ENCODE results near the gene ZAR1L. TPM values are rescaled to one million over a fixed set of nuclear protein-coding genes. Genes with fewer than 3 reads are reported as not detected.

Gene ZAR1L
- total RNA-seq, 1 donor from 2014 or later, result not detected

DNA sequence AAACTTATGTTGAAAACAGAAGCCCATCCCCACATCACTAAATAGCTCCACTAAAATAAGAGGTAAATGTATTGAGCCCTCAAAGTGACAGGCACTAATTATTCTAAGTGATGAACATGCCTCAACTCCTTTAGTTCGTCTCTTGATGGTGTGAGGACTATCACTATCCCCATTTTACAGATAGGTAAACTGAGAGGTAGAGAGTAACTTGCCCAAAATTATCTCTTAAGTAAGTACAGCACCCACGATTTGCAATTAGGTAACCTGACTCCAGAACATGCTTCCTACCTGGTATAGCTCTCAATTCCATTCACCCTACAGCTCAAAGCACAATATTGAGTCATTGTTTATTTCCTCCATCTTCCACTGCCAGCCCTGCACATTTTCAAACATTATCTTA is 12.7 kb downstream of the ZAR1L start:
- no peak for DNase-seq

GRCh38 chr13:32300920-32301319 is 14.2 kb downstream of the ZAR1L start:
- no peak for DNase-seq

DNA sequence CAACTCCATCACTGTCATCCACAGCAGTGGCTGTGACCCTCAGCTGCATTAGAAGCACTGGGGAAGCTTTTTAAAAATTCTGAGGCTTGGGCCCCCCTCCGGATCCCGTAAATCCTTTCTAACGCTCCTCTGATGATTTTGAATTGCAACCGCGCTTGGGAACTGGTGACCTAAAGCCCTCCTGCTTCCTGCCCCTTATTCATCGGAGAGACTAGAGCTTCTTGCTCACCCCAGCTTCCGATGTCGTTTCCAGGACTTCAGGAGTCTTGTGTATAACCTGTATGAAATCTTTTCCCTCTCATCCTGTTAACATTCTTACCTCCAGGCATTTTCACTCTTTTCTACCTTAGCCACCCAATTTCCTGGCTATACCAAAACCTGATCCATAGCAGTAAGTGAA is 14.8 kb downstream of the ZAR1L start:
- no peak for DNase-seq

- DNase-seq, result no peak
Observed at GRCh38 chr13:32299893-32300292, 15.3 kb downstream of the ZAR1L start.

GRCh38 chr13:32298695-32299094 is 16.5 kb downstream of the ZAR1L start:
- DNase-seq, result no peak

GRCh38 chr13:32297206-32297605 is 18.0 kb downstream of the ZAR1L start:
- no peak for DNase-seq

DNA sequence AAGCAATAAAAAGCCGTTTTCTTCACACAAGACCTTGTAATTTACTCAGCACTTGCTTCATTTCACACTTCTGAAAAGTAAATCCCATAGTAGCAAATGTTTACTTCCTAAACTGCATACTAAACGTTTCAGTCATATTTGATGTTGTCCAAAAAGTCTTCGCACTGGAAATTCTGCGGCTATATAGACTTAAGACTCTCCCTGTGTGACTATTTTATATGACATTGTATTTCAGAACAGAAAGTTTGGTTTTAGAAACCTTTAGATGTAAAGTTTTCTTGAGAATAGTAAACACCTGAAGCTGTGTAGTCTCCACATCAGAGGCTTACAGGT is 29.6 kb downstream of the ZAR1L start:
- no peak for DNase-seq

- peak; percentile 11 for DNase-seq
Observed at GRCh38 chr13:32284927-32285632, 30.1 kb downstream of the ZAR1L start.

GRCh38 chr13:32282096-32282711 is 33.0 kb downstream of the ZAR1L start:
- DNase-seq, result no peak

- DNase-seq, result no peak
Observed at GRCh38 chr13:32281096-32281495, 34.1 kb downstream of the ZAR1L start.

GRCh38 chr13:32278426-32278825 is 36.7 kb downstream of the ZAR1L start:
- no peak for DNase-seq

GRCh38 chr13:32277839-32278238 is 37.3 kb downstream of the ZAR1L start:
- no peak for DNase-seq

DNA sequence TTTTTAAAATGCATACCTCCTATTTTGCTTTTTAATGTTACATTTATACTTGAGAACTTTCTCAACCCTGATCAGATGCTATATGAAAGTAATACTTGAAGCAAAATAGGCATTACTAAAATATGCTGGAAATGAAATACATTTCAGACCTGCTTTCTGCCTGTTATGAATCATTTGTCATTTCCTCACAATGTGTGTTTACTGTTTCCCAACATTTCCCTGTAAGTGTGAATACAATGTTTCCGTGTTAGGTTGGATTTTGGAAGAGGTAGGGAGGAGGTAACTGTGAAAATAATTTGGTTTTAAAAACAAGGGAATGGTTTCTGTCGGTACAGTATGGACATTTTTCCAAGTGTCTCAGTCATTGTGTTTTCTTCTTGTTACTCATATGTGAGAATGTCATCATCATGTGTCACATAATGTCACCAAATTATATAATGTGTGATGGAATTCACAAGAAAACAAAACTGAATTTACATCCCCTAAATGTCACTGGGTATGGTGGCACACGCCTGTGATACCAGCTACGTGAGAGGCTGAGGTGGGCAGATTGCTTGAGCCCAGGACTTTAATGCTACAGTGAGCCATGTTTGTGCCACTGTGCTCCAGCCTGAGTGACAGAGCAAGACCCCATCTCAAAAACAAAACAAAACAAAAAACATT is 43.0 kb downstream of the ZAR1L start:
- no peak for DNase-seq

GRCh38 chr13:32267836-32268439 is 47.2 kb downstream of the ZAR1L start:
- DNase-seq, result no peak

GRCh38 chr13:32266130-32266529 is 49.0 kb downstream of the ZAR1L start:
- no peak for DNase-seq

GRCh38 chr13:32265726-32266125 is 49.4 kb downstream of the ZAR1L start:
- no peak for DNase-seq

- no peak for DNase-seq
Observed at GRCh38 chr13:32264407-32264806, 50.8 kb downstream of the ZAR1L start.

DNA sequence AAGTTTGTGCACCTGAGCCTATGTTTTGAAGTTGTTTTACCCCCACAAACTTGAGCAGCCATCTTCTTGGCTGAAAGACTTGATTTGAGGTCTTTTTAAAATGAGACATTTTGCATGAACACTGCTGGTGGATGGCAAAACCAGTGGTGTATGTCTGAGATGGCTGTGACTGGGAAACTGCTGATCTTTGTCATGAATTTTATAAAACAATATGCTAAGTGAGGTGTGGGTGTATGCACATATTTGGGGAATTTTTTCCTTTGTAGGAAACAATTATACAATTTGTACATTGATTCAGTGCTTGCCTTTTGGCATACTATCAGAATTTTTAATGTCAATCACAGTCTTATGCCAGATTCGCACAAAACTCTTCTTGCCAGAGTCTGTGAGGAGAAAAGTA is 52.5 kb downstream of the ZAR1L start:
- no peak for DNase-seq

DNA sequence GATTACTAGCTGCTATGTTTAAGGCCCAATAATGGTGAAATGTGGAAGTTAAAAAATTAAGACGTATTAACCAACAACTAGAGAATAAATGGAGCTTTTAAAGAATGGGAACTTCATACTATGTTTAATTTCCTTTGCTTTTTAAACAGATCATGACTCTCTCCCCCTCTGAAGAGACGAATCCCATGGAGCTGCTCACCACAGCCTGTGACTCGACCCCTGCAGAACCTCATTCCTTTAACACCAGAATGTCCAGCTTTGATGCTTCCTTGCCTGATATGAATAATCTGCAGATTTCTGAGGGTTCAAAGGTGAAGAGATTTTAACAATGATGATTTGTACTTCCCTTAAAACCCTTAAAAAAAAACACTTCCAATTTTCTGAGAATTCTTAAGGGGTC is 53.0 kb downstream of the ZAR1L start:
- DNase-seq, result no peak

- peak; percentile 63 for DNase-seq
Observed at GRCh38 chr13:32261567-32261966, 53.6 kb downstream of the ZAR1L start.

- no peak for DNase-seq
Observed at GRCh38 chr13:32259116-32259515, 56.0 kb downstream of the ZAR1L start.

DNA sequence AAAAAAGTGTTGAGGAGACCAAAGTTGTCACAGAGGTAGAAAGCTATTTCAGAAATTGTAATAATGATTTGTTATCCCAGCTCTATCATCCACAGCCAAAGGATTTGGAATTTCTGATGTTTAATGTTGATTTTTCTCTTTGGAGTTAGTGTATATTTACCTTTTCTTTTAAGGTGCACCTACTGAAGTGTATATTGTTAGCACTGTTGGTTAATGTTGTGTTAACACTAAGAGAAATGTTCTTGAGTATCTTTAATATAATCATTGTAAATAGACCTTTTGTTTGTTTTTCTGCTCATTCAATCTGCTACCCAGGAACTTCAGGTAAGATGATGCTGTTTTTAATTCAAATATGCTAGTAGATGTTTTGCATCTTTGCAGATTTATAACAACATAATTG is 57.5 kb downstream of the ZAR1L start:
- no peak for DNase-seq

GRCh38 chr13:32256243-32256642 is 58.9 kb downstream of the ZAR1L start:
- no peak for DNase-seq

- DNase-seq, result no peak
Observed at GRCh38 chr13:32255724-32256109, 59.4 kb downstream of the ZAR1L start.
